ENCODE results near the gene SEM1. TPM values are rescaled to one million over a fixed set of nuclear protein-coding genes. Genes with fewer than 3 reads are reported as not detected.

The SEM1 gene
- total and polyA plus RNA-seq, 2 donors (not counting 3 experiments of a cell fraction or from before 2014, with no cell fraction given), result 16.7 to 81.6 TPM

DNA sequence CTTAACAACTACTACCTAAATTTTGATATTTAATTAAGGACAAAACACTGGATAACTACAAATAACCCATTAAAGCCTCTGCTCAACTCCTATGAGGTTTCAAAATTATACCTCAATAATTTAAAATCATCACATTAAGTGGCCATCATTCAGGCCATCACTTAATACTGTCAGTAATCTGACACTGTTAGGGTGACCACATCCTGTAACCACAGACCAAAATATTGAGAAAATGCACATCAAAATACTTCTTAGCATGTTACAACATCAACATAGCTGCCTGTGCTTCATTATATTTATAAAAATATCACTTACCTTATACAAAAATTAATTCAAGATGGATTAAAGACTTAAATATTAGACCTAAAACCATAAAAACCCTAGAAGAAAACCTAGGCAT lies 23.3 kb downstream of the SEM1 start:
- Histone ChIP-seq H2AFZ (ENCODE audit: low read depth, low read length) (no peak overlapping the region), H3K9ac (replicated peaks; ENCODE audit: extremely low read depth, insufficient read depth, low read length) (no peak overlapping the region), H3K4me3 (replicated peaks in 1 of 3; ENCODE audit: insufficient read depth in 1 of 3, low read depth in 1 of 3, low read length in 3 of 3) (no peak overlapping the region), H3K79me2 (ENCODE audit: control insufficient read depth, insufficient read depth, low read length) (peaks cover 9% of the 10 kb centered on the region), H3K27ac (ENCODE audit: insufficient read depth, low read depth, low read length) (no peak overlapping the region), H4K20me1 (replicated peaks; ENCODE audit: control insufficient read depth, extremely low read depth, insufficient read depth, low read length) (peaks cover under 1% of the 10 kb centered on the region), H3K9me1 (replicated peaks; ENCODE audit: control insufficient read depth, extremely low read depth, insufficient read depth, low read length) (no peaks in the 10 kb centered on the region), H3K9me3 (replicated peaks; ENCODE audit: control insufficient read depth, insufficient read depth, low read length) (no peaks in the 10 kb centered on the region), H3K4me2 (ENCODE audit: insufficient read depth, low read length) (no peak overlapping the region), H3K36me3 (ENCODE audit: control insufficient read depth in 2 of 2, extremely low read depth in 1 of 2, insufficient read depth in 2 of 2, low read length in 2 of 2) (peaks cover 0 to 2% of the 10 kb centered on the region in 2 experiments), H3K4me1 (ENCODE audit: control insufficient read depth, extremely low read depth, insufficient read depth, low read length) (no peaks in the 10 kb centered on the region), H3K27me3 (ENCODE audit: control insufficient read depth in 2 of 2, insufficient read depth in 2 of 2, low read length in 2 of 2) (no peaks in the 10 kb centered on the region)
- DNase-seq (ENCODE audit: low read depth, low spot score) (no peak), FAIRE-seq (no peak)
- dilution Hi-C loops (cut with MboI; ENCODE audit: extremely low pct_ligation_motif_present, low sequenced_read_pairs) (no loop called here), intact Hi-C loops (cut with micrococcal nuclease) (no loop called here)
- BruUV-seq (replicated peaks), result no TSS peak
- POLR2A ChIA-PET, result no interaction called here
- TF ChIP-seq, protein P1, sequence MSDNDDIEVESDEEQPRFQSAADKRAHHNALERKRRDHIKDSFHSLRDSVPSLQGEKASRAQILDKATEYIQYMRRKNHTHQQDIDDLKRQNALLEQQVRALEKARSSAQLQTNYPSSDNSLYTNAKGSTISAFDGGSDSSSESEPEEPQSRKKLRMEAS (IDR thresholded peaks at IDR 0.05; ENCODE audit: insufficient read depth, insufficient read length), result no peak
- no peak for TF ChIP-seq EZH2 (IDR thresholded peaks at IDR 0.05; ENCODE audit: borderline replicate concordance, low read depth, low read length, severe bottlenecking)
- no peak for TF ChIP-seq JUN (IDR thresholded peaks at IDR 0.05; ENCODE audit: borderline replicate concordance, insufficient read depth, insufficient read length, low read depth)
- no peak for TF ChIP-seq POLR2AphosphoS5 (IDR thresholded peaks at IDR 0.05; ENCODE audit: insufficient read depth, low read depth, low read length)
- TF ChIP-seq MYC (IDR thresholded peaks at IDR 0.05; ENCODE audit: low read depth, low read length), result no peak
- CTCF ChIA-PET, result interaction anchor here (1.2 kb wide), 1 partner anchor 25 kb away, joined by 4 read pairs; no protein-coding TSS in a partner anchor

DNA sequence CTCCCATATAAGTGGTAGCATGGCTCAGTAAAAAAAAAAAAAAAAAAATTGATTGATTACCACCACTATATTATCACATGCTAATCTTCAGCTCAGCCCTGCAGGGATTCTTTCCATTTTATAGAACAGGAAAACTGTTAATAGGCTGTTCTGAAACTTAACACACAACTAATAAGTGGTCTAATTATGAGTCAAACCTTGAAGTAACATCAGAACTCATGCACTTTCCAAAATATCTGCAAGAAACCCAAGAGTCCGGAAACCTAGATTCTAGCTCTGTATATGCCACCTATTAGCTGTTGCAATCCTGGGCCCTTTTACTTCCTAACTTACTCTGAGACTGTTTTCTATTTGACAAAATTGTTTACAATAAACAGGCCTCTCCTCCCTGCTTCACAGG lies 23.9 kb downstream of the SEM1 start:
- Histone ChIP-seq H3K27me3 (ENCODE audit: control insufficient read depth in 2 of 2, insufficient read depth in 2 of 2, low read length in 2 of 2) (no peaks in the 10 kb centered on the region), H3K4me2 (ENCODE audit: insufficient read depth, low read length) (no peak overlapping the region), H3K9ac (replicated peaks; ENCODE audit: extremely low read depth, insufficient read depth, low read length) (no peak overlapping the region), H4K20me1 (replicated peaks; ENCODE audit: control insufficient read depth, extremely low read depth, insufficient read depth, low read length) (no peaks in the 10 kb centered on the region), H3K27ac (ENCODE audit: insufficient read depth, low read depth, low read length) (no peak overlapping the region), H3K79me2 (ENCODE audit: control insufficient read depth, insufficient read depth, low read length) (peaks cover 6% of the 10 kb centered on the region), H3K4me3 (replicated peaks in 1 of 3; ENCODE audit: insufficient read depth in 1 of 3, low read depth in 1 of 3, low read length in 3 of 3) (no peak overlapping the region), H3K4me1 (ENCODE audit: control insufficient read depth, extremely low read depth, insufficient read depth, low read length) (no peaks in the 10 kb centered on the region), H3K9me1 (replicated peaks; ENCODE audit: control insufficient read depth, extremely low read depth, insufficient read depth, low read length) (no peaks in the 10 kb centered on the region), H3K36me3 (ENCODE audit: control insufficient read depth in 2 of 2, extremely low read depth in 1 of 2, insufficient read depth in 2 of 2, low read length in 2 of 2) (no peaks in the 10 kb centered on the region), H2AFZ (ENCODE audit: low read depth, low read length) (no peak overlapping the region), H3K9me3 (replicated peaks; ENCODE audit: control insufficient read depth, insufficient read depth, low read length) (no peaks in the 10 kb centered on the region)
- DNase-seq (ENCODE audit: low read depth, low spot score) (no peak), FAIRE-seq (no peak)
- no peak for TF ChIP-seq EZH2 (IDR thresholded peaks at IDR 0.05; ENCODE audit: borderline replicate concordance, low read depth, low read length, severe bottlenecking)
- no peak for TF ChIP-seq MYC (IDR thresholded peaks at IDR 0.05; ENCODE audit: low read depth, low read length)
- no peak for TF ChIP-seq JUN (IDR thresholded peaks at IDR 0.05; ENCODE audit: borderline replicate concordance, insufficient read depth, insufficient read length, low read depth)
- TF ChIP-seq, protein P2, sequence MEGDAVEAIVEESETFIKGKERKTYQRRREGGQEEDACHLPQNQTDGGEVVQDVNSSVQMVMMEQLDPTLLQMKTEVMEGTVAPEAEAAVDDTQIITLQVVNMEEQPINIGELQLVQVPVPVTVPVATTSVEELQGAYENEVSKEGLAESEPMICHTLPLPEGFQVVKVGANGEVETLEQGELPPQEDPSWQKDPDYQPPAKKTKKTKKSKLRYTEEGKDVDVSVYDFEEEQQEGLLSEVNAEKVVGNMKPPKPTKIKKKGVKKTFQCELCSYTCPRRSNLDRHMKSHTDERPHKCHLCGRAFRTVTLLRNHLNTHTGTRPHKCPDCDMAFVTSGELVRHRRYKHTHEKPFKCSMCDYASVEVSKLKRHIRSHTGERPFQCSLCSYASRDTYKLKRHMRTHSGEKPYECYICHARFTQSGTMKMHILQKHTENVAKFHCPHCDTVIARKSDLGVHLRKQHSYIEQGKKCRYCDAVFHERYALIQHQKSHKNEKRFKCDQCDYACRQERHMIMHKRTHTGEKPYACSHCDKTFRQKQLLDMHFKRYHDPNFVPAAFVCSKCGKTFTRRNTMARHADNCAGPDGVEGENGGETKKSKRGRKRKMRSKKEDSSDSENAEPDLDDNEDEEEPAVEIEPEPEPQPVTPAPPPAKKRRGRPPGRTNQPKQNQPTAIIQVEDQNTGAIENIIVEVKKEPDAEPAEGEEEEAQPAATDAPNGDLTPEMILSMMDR (IDR thresholded peaks at IDR 0.05; ENCODE audit: extremely low read depth in 1 of 2, insufficient read depth in 1 of 2, low read depth in 1 of 2, low read length in 2 of 2), result no peak
- TF ChIP-seq, protein P1 (IDR thresholded peaks at IDR 0.05; ENCODE audit: insufficient read depth, insufficient read length), result no peak
- TF ChIP-seq POLR2A (IDR thresholded peaks at IDR 0.05; ENCODE audit: low read depth, low read length), result no peak
- no peak for TF ChIP-seq FOS (IDR thresholded peaks at IDR 0.05; ENCODE audit: borderline replicate concordance, insufficient read depth, low read length)
- TF ChIP-seq POLR2AphosphoS5 (IDR thresholded peaks at IDR 0.05; ENCODE audit: insufficient read depth, low read depth, low read length), result no peak
- intact Hi-C loops (cut with micrococcal nuclease), result no loop called here
- POLR2A ChIA-PET, result no interaction called here
- BruUV-seq (replicated peaks), result no TSS peak
- dilution Hi-C loops (cut with MboI; ENCODE audit: extremely low pct_ligation_motif_present, low sequenced_read_pairs), result no loop called here
- CTCF ChIA-PET, result interaction anchor here (1.2 kb wide), 1 partner anchor 24 kb away, joined by 4 read pairs; no protein-coding TSS in a partner anchor
